Stimulated activated naive CD8-positive, alpha-beta T cell treated with anti-CD3 and anti-CD28 coated beads, Interleukin-15, Interleukin-2, amounts not matched to agents 100 ng/mL and 50 ng/mL, for 24 hours (primary cell): Measurements from ENCODE around the gene NUP210L.
A peak's percentile ranks its signal among the peaks of the same experiment; 100 is the strongest.
"Not testable (repeated sequence)": the region's sequence is repeated elsewhere in the genome, so short reads cannot be mapped to it uniquely, and the experiment has no call there.

Source experiments
- H3K27ac Mint-ChIP-seq: one replicate; pipeline ENCODE4 v1.8.0; 2021; ENCODE audit warnings: mild to moderate bottlenecking, mixed read lengths
- H3K27me3 Mint-ChIP-seq: one replicate; pipeline ENCODE4 v1.8.0; 2021; ENCODE audit warnings: mixed read lengths
- H3K36me3 Mint-ChIP-seq: one replicate; pipeline ENCODE4 v1.8.0; 2021; ENCODE audit warnings: low read depth, mixed read lengths
- H3K4me1 Mint-ChIP-seq: one replicate; pipeline ENCODE4 v1.8.0; 2021; ENCODE audit warnings: low read depth, mixed read lengths
- H3K4me3 Mint-ChIP-seq: one replicate; pipeline ENCODE4 v1.8.0; 2021; ENCODE audit warnings: mild to moderate bottlenecking, mixed read lengths
- H3K9me3 Mint-ChIP-seq: one replicate; pipeline ENCODE4 v1.8.0; 2021; ENCODE audit warnings: mixed read lengths

The NUP210L gene

DNA sequence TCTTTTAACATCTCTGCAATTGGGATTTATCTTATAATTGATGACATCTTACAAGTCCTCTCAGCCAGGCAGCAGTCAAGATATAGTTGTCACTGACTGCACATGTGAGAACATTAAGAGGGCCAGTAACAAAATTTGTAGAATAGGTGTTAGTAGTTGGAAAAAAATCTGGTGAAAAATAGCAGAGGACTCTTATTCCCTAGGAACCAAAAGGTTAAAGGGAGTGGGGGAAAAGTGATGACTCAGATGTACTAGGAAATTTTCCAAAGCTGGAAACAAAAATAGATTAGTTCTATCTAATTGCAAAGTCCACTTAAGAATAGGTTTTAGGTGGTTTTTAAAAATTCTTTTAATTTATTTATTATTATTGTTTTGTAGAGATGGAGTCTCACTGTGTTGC lies 3.6 kb downstream of the NUP210L start:
- H3K9me3 Mint-ChIP-seq = no peaks in the 10 kb centered on the region
- H3K27me3 Mint-ChIP-seq = no peaks in the 10 kb centered on the region
- H3K27ac Mint-ChIP-seq = no peak overlapping the region
- peaks cover 25% of the 10 kb centered on the region for H3K36me3 Mint-ChIP-seq
- H3K4me3 Mint-ChIP-seq = no peak overlapping the region
- peaks cover 30% of the 10 kb centered on the region for H3K4me1 Mint-ChIP-seq

DNA sequence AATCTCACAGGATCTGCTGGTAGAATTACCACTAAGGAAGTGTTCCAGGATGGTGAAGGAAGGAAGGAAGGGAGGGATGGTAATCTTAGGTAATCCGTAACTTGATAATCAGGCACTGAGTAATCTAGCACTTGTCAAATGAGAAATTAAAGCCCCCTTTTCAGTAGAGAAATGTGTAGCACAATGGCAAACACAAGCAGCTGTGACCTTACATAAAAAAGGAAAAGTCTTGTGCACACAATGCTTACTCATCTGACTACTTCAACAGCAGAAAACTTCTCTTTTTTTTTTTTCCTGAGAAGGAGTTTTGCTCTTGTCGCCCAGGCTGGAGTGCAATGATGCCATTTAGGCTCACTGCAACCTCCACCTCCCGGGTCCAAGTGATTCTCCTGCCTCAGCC lies 6.1 kb downstream of the NUP210L start:
- H3K4me3 Mint-ChIP-seq = no peak overlapping the region
- H3K4me1 Mint-ChIP-seq = peaks cover 8% of the 10 kb centered on the region
- H3K27me3 Mint-ChIP-seq = no peaks in the 10 kb centered on the region
- H3K9me3 Mint-ChIP-seq = no peaks in the 10 kb centered on the region
- peaks cover 1% of the 10 kb centered on the region for H3K36me3 Mint-ChIP-seq
- H3K27ac Mint-ChIP-seq = no peak overlapping the region

DNA sequence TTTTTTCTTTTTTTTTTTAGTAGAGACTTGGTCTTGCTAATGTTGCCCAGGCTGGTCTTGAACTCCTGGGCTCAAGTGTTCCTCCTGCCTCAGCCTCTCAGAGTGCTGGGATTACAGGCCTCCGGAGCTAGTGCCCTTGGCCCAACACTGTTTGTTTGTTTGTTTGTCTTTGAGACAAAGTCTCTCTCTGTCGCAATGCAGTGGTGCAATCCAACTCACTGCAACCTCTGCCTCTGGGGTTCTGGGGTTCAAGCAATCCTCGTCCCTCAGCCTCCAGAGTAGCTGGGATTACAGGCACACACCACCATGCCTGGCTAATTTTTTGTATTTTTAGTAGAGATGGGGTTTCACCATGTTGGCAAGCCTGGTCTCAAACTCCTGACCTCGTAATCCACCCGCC lies 7.4 kb downstream of the NUP210L start:
- not testable (repeated sequence) for H3K27ac Mint-ChIP-seq, H3K4me3 Mint-ChIP-seq, H3K4me1 Mint-ChIP-seq, H3K27me3 Mint-ChIP-seq, H3K36me3 Mint-ChIP-seq, H3K9me3 Mint-ChIP-seq

DNA sequence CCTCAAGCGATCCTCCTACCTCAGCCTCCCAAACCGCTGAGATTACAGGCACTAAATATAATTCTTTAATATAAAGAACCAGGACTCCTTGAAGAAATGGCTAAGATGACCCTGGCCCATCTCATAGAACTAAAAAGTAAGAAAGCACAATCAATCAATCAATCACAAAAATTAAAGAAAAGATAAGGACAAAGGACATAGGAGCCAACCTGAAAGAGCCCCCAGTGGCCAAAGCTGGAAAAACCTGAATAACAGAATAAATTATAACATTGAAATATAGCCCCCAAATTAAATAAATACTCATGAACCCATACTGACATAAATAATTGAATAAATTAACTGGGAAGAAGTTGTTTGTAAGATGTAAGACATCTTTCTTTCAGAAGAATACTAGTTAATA lies 8.9 kb downstream of the NUP210L start:
- no peak overlapping the region for H3K27ac Mint-ChIP-seq
- H3K36me3 Mint-ChIP-seq = no peaks in the 10 kb centered on the region

DNA sequence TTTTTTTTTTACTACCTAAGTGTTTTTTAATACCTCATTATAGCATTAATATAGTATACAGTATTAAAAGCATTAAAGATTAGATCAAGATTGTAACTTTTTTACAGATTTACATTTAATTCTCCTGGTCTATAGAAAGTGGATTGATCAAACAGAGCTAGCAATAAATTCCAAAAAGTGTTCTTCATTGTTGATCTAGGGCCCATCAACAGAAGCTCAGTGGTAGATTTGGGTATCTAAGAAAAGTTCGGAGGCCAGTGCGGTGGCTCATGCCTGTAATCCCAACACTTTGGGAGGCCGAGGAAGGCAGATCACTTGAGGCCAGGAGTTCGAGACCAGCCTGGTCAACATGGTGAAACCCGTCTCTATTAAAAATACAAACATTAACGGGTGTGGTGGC lies 12.5 kb downstream of the NUP210L start:
- Mint-ChIP-seq H3K9me3 (no peaks in the 10 kb centered on the region), H3K4me3 (no peak overlapping the region), H3K36me3 (no peaks in the 10 kb centered on the region), H3K4me1 (peaks cover 6% of the 10 kb centered on the region), H3K27me3 (no peaks in the 10 kb centered on the region), H3K27ac (no peak overlapping the region)

More for the DNA sequence above, 8.9 kb downstream of the NUP210L start:
- Mint-ChIP-seq H3K4me3 (no peak overlapping the region), H3K9me3 (no peaks in the 10 kb centered on the region), H3K27me3 (no peaks in the 10 kb centered on the region), H3K4me1 (peaks cover 6% of the 10 kb centered on the region)

DNA sequence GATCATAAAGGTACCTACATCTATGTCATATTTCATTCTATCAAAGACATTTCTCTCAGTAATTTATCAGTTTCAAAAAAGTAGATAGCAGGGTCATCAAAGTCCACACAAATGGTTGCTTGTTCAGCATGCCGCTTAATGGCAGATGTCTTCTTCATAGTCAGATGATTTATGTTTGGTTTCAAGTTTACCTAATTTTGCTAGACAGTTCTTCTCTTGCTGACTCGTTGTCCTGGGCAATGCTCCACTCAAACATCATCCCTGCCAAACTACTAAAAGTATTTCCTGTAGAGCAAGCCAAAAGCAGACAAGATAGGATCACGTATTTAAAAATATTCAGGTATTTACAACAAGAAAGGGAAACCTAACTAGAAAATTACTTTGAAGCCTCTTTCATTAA lies 13.6 kb downstream of the NUP210L start:
- Mint-ChIP-seq H3K4me3 (no peak overlapping the region), H3K36me3 (no peaks in the 10 kb centered on the region), H3K4me1 (peaks cover 6% of the 10 kb centered on the region), H3K9me3 (no peaks in the 10 kb centered on the region), H3K27ac (no peak overlapping the region), H3K27me3 (no peaks in the 10 kb centered on the region)

DNA sequence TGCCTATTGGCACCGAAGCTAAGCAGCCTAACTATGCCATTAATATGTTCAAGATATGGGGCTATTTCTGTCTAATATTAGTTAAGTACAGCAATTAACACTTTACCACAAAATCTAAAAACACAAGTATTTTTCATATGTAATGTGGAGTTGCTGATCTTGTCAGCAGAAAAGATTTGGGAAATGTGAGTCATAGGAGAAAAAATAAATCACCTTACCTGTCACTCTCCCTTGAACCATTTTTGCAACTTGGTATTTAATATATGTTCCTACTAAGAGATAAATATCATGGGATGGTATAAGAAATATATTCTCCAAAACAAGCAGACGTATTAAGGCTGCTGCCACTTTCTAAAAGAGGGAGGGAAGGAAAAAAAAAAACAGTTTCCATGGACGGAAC lies 17.0 kb downstream of the NUP210L start:
- Mint-ChIP-seq H3K36me3 (no peaks in the 10 kb centered on the region), H3K4me1 (peaks cover 6% of the 10 kb centered on the region), H3K27me3 (no peaks in the 10 kb centered on the region), H3K27ac (peak overlapping the region; percentile 36), H3K4me3 (no peak overlapping the region), H3K9me3 (no peaks in the 10 kb centered on the region)

DNA sequence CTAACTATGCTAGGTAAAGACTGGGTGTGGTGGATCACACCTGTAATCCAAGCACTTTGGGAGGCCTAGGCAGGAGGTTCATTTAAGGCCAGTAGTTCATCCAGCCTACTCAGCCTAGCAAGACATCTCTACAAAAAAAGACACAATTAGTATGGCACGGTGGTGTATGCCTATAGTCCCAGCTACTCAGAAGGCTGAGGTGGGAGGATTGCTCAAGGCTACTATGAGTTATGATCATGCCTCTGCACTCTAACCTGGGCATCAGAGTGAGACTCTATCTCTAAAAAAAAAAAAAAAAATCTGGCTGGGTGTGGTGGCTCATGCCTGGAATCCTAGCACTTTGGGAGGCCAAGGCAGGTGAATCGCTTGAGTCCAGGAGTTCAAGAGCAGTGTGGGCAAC lies 21.6 kb downstream of the NUP210L start:
- Mint-ChIP-seq H3K27ac (no peak overlapping the region), H3K27me3 (no peaks in the 10 kb centered on the region), H3K4me1 (peaks cover 21% of the 10 kb centered on the region), H3K36me3 (no peaks in the 10 kb centered on the region), H3K9me3 (no peaks in the 10 kb centered on the region), H3K4me3 (no peak overlapping the region)

DNA sequence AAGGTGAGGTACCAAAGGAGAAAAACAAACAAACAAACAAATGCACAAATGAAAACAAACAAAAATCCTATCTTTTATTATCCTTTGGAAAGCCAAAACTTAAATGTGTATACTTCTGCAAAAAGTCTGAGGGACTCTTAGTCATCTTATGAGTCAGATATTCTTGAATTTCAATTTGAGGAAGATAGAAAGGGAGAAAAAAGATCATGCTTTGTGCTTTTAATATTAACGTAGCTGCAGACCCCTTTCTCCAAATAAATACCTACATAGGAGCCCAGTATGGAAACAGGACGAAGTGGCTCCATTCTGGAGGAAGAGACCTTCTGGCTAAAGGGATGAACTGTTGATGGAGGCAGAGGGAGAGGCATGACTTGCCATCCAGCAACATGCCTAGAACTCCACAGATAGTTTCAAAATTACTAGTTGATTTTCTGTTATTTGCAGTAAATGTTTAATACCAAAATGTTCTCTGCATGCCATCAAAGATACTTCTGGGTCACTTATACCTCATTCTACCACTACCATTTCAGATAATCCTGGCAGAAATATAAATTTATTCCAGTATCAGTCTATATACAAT lies 25.4 kb downstream of the NUP210L start:
- Mint-ChIP-seq H3K27ac (peak overlapping the region; percentile 38), H3K9me3 (no peaks in the 10 kb centered on the region), H3K4me1 (peaks cover 15% of the 10 kb centered on the region), H3K36me3 (no peaks in the 10 kb centered on the region), H3K27me3 (no peaks in the 10 kb centered on the region), H3K4me3 (peak overlapping the region; percentile 32)

DNA sequence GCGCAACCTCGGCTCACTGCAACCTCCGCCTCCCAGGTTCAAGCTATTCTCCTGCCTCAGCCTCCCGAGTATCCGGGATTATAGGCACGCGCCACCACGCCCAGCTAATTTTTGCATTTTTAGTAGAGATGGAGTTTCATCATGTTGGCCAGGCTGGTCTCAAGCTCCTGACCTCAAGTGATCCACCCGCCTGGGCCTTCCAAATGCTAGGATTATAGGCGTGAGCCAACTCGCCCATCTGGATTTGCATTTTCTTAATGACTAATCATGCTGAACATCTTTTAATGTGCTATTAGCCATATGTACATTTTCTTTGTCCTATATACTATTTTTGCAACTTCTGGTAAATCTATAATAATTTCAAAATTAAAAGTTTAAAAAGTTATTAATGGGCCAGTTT lies 31.7 kb downstream of the NUP210L start:
- H3K27ac Mint-ChIP-seq, H3K27me3 Mint-ChIP-seq, H3K9me3 Mint-ChIP-seq, H3K4me3 Mint-ChIP-seq, H3K4me1 Mint-ChIP-seq, H3K36me3 Mint-ChIP-seq: not testable (repeated sequence)

DNA sequence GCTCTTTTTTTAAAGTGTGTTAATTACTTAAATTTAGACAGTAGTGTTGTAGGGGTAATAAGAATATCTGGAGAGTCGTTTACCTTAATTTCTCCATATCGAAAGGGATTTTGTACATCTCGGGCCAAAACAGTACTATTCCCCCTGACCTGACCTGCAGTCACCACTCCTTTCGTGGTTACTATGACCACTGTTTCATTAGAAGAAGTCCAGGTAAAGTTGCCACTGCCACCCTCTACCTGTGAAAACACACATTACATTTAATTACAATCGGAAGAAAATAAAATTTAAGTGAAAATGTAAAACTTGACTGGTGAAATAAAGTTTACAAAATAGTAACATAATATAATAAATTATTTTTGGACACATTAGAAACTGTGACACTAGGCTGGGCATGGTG lies 37.2 kb downstream of the NUP210L start:
- H3K4me1 Mint-ChIP-seq = peaks cover 10% of the 10 kb centered on the region
- H3K4me3 Mint-ChIP-seq = no peak overlapping the region
- no peaks in the 10 kb centered on the region for H3K9me3 Mint-ChIP-seq
- no peaks in the 10 kb centered on the region for H3K36me3 Mint-ChIP-seq
- H3K27me3 Mint-ChIP-seq = no peaks in the 10 kb centered on the region
- H3K27ac Mint-ChIP-seq = no peak overlapping the region

DNA sequence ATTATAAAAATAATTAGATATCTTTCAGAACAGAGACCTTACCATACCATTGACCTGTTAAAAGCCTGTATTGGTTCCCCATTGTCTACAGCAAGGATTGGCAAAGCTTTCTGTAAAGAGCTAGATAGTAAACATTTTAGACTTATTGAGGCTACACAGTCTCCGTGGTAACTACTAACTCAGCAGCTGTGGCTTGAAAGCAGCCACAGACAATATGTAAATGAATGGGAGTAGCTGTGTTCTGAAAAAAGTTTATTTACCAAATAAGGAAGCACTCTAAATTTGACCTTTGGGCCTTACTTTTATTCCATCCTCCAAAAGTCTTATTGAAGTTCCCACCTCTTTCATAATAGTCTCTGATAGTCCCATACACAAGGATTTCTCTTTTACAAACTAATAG lies 39.7 kb downstream of the NUP210L start:
- Mint-ChIP-seq H3K27me3 (no peaks in the 10 kb centered on the region), H3K4me3 (no peak overlapping the region), H3K4me1 (peaks cover 10% of the 10 kb centered on the region), H3K36me3 (no peaks in the 10 kb centered on the region), H3K27ac (no peak overlapping the region), H3K9me3 (no peaks in the 10 kb centered on the region)

DNA sequence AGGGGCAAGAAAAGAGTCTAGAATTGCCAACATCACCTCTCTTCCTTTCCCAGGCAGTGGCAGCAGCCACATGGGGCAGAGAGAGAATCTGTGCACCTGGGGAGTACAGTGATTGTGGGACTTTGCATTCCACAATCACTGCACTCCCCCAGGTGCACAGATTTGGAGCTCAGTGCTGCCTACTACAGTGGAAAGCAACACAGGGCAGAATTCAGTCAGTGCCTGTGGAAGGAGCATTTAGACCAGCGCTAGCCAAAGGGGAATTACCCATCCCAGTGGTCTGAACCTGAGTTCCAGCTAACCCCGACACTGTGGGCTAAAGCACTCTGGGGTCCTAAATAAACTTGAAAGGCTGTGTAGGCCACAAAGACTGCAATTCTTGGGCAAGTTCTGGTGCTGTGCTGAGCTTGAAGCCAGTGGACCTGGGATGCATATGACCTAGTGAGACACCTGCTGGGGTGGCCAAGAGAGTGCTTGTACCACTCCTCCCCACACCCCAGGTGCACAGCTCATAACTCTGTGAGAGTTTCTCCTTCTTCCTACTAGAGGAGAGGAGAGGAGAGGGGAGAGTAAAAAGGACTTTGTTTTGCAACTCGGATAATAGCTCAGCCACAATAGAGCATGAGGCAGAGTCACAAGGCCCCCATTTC lies 50.3 kb downstream of the NUP210L start:
- H3K4me1 Mint-ChIP-seq = no peaks in the 10 kb centered on the region
- H3K9me3 Mint-ChIP-seq = no peaks in the 10 kb centered on the region
- peaks cover 2% of the 10 kb centered on the region for H3K27me3 Mint-ChIP-seq
- no peaks in the 10 kb centered on the region for H3K36me3 Mint-ChIP-seq
- no peak overlapping the region for H3K4me3 Mint-ChIP-seq
- H3K27ac Mint-ChIP-seq = no peak overlapping the region

DNA sequence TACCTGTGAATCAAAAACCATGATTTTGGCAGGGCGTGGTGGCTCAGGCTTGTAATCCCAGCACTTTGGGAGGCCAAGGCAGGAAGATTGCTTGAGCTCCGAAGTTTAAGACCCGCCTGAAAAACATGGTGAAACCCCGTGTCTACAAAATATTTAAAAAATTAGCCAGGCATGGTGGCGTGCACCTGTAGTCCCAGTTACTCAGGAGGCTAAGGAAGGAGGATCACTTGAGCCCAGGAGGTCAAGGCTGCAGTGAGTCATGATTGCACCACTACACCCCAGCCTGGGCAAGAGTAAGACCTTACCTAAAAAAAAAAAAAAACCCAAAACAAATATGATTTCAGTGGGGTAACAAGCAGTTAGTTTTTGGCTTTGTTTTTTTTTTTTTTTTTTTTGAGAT lies 54.7 kb downstream of the NUP210L start:
- H3K9me3 Mint-ChIP-seq, H3K36me3 Mint-ChIP-seq, H3K27ac Mint-ChIP-seq, H3K4me3 Mint-ChIP-seq, H3K4me1 Mint-ChIP-seq, H3K27me3 Mint-ChIP-seq: not testable (repeated sequence)

DNA sequence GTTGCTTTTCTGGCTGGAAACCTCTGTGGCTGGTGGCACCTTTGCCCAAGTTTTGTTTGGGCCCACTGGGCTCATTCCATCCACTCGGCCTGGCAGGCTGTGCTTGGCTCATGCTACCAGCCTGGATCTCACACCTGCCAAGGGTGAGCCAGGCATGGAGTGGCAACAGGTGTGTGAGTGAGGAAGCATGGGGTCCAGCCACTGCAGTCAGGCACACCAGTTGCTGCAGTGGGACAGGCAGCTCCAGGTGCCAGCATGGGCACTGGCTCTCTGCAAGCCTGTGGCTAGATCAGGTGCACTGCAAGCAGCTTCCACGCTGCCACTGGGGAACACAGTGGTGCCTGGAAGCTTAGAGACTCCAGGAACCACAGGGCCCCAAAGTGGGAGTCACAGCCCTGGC lies 57.0 kb downstream of the NUP210L start:
- H3K9me3 Mint-ChIP-seq = no peaks in the 10 kb centered on the region
- no peaks in the 10 kb centered on the region for H3K27me3 Mint-ChIP-seq
- H3K36me3 Mint-ChIP-seq = no peaks in the 10 kb centered on the region
- no peak overlapping the region for H3K27ac Mint-ChIP-seq
- no peak overlapping the region for H3K4me3 Mint-ChIP-seq
- no peaks in the 10 kb centered on the region for H3K4me1 Mint-ChIP-seq

DNA sequence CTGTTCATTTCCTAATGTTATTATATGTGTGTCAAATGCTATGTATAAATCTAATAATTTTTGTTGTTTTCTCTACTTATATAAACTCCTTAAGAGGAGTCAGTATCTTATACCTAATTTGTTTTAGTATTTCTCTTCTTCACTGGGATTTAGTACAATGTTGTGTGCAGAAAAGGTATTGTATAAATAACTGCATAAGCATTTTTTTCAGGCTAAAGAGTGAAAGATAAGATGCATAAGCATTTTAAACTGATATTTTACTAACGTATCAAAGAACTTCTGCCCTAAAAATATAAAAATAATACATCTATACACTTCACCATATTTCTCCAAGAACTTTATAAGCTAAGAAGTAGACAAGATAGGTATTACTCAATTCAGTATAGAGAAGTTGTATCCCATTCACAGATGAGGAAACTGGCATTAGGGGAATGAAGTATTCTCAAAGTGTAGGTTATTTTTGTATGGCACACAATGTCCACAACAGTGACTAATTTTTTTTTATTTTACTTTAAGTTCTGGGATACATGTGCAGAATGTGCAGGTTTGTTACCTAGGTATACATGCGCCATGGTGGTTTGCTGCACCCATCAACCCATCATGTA lies 59.3 kb downstream of the NUP210L start:
- Mint-ChIP-seq H3K27ac (no peak overlapping the region), H3K4me1 (no peaks in the 10 kb centered on the region), H3K4me3 (no peak overlapping the region), H3K36me3 (no peaks in the 10 kb centered on the region), H3K9me3 (no peaks in the 10 kb centered on the region), H3K27me3 (no peaks in the 10 kb centered on the region)
